GM23338 (cell line): ENCODE data around the gene ETV5. TPM values are rescaled to one million over a fixed set of nuclear protein-coding genes. Genes with fewer than 3 reads are reported as not detected.

ENCODE experiments used
- ATAC-seq: fragments of 200-7000 bp; cut with Tn5 transposase; 3 replicates; pipeline ENCODE4 v1.9.1; 2020
- DNase-seq: peaks from one replicate; pipeline ENCODE4 v3.0.0-alpha.2; 2015; ENCODE audit warnings: low spot score
- H2AFZ ChIP-seq: fragments of 200-600 bp; sonication (generic); 2 replicates; pipeline ENCODE4 v1.8.0; 2016; ENCODE audit warnings: antibody characterized with exemption, mild to moderate bottlenecking, moderate library complexity
- H3F3A ChIP-seq: fragments of 200-600 bp; sonication (generic); replicated peaks from 2 replicates; pipeline ENCODE4 v1.8.0; 2017; ENCODE audit warnings: antibody characterized with exemption, mixed run types, low read depth
- H3K27ac ChIP-seq: fragments of 200-600 bp; sonication (generic); 2 replicates; pipeline ENCODE4 v1.6.1; 2016; ENCODE audit warnings: low read depth
- H3K27me3 ChIP-seq: fragments of 200-600 bp; sonication (generic); 2 replicates; pipeline ENCODE4 v1.8.0; 2016; ENCODE audit warnings: mild to moderate bottlenecking, mixed run types, moderate library complexity; ENCODE audit not compliant: insufficient read depth
- H3K36me3 ChIP-seq: fragments of 200-600 bp; sonication (generic); 2 replicates; pipeline ENCODE4 v1.8.0; 2016; ENCODE audit warnings: mild to moderate bottlenecking; ENCODE audit not compliant: insufficient read depth
- H3K4me1 ChIP-seq: fragments of 200-600 bp; sonication (generic); 2 replicates; pipeline ENCODE4 v1.8.0; 2016; ENCODE audit warnings: mild to moderate bottlenecking, moderate library complexity; ENCODE audit not compliant: insufficient read depth
- H3K4me2 ChIP-seq: fragments of 200-600 bp; sonication (generic); 2 replicates; pipeline ENCODE4 v1.7.1; 2017; ENCODE audit warnings: mixed run types
- H3K4me3 ChIP-seq: fragments of 200-600 bp; sonication (generic); 2 replicates; pipeline ENCODE4 v1.6.1; 2016; ENCODE audit warnings: mixed run types
- H3K79me2 ChIP-seq: fragments of 200-600 bp; sonication (generic); replicated peaks from 2 replicates; pipeline ENCODE4 v1.8.0; 2017; ENCODE audit warnings: mild to moderate bottlenecking; ENCODE audit not compliant: insufficient read depth
- H3K9me2 ChIP-seq: fragments of 200-600 bp; sonication (generic); 2 replicates; pipeline ENCODE4 v1.8.0; 2017; ENCODE audit not compliant: insufficient read depth
- H4K20me1 ChIP-seq: fragments of 200-600 bp; sonication (generic); replicated peaks from 2 replicates; pipeline ENCODE4 v1.8.0; 2017; ENCODE audit warnings: mild to moderate bottlenecking; ENCODE audit not compliant: insufficient read depth
- H3K27ac Mint-ChIP-seq: 2 replicates; pipeline ENCODE4 v1.8.0; 2020; ENCODE audit warnings: inconsistent platforms, mild to moderate bottlenecking, moderate library complexity, mixed read lengths
- H3K27me3 Mint-ChIP-seq: 3 replicates; pipeline ENCODE4 v1.8.0; 2022; ENCODE audit warnings: low read depth, mild to moderate bottlenecking, moderate library complexity, mixed read lengths, inconsistent platforms; ENCODE audit not compliant: insufficient read depth, poor library complexity
- H3K36me3 Mint-ChIP-seq: 3 replicates; pipeline ENCODE4 v1.8.0; 2021; ENCODE audit warnings: low read depth, mild to moderate bottlenecking, inconsistent platforms, moderate library complexity, mixed read lengths
- H3K4me1 Mint-ChIP-seq: 3 replicates; pipeline ENCODE4 v1.8.0; 2020; ENCODE audit warnings: mild to moderate bottlenecking, inconsistent platforms, mixed read lengths
- H3K4me3 Mint-ChIP-seq: 3 replicates; pipeline ENCODE4 v1.8.0; 2021; ENCODE audit warnings: moderate library complexity, mild to moderate bottlenecking, inconsistent platforms, mixed read lengths
- H3K9me3 Mint-ChIP-seq: 3 replicates; pipeline ENCODE4 v1.8.0; 2020; ENCODE audit warnings: moderate library complexity, mild to moderate bottlenecking, inconsistent platforms, mixed read lengths
- CREB1 ChIP-seq: fragments of 250-450 bp; sonication (Bioruptor Pico); IDR thresholded peaks from 2 replicates; pipeline ENCODE4 v1.5.0; 2020; ENCODE audit warnings: low read depth, mild to moderate bottlenecking, moderate library complexity
- EZH2 ChIP-seq: fragments of 200-600 bp; sonication (generic); IDR thresholded peaks from one replicate; pipeline ENCODE4 v1.8.0; 2017; ENCODE audit warnings: antibody characterized with exemption, mild to moderate bottlenecking, low read depth; ENCODE audit not compliant: unreplicated experiment
- EZH2phosphoT487 ChIP-seq: fragments of 200-600 bp; sonication (generic); IDR thresholded peaks from one replicate; pipeline ENCODE4 v1.8.1; 2018; ENCODE audit warnings: antibody characterized with exemption; ENCODE audit not compliant: unreplicated experiment
- JUNB ChIP-seq: IDR thresholded peaks from one replicate; pipeline ENCODE4 v1.6.1; 2016; ENCODE audit warnings: antibody characterized with exemption; ENCODE audit not compliant: unreplicated experiment
- NANOG ChIP-seq: IDR thresholded peaks from 2 replicates; pipeline ENCODE4 v1.6.1; 2016; ENCODE audit warnings: antibody characterized with exemption, borderline replicate concordance
- POLR2AphosphoS5 ChIP-seq: IDR thresholded peaks from 2 replicates; pipeline ENCODE4 v1.6.1; 2016; ENCODE audit warnings: antibody characterized with exemption, low read depth
- STAT1 ChIP-seq: IDR thresholded peaks from one replicate; pipeline ENCODE4 v1.6.1; 2016; ENCODE audit warnings: antibody characterized with exemption; ENCODE audit not compliant: unreplicated experiment
- ZNF114 ChIP-seq: fragments of 250-450 bp; sonication (Bioruptor Pico); IDR thresholded peaks from 2 replicates; pipeline ENCODE4 v1.5.0; 2020; ENCODE audit warnings: mild to moderate bottlenecking, moderate library complexity
- ZNF331 ChIP-seq: fragments of 250-450 bp; sonication (Bioruptor Pico); IDR thresholded peaks from 2 replicates; pipeline ENCODE4 v1.5.0; 2020; ENCODE audit warnings: low read depth, mild to moderate bottlenecking, moderate library complexity
- polyA plus RNA-seq: library from polyadenylated mRNA; unstranded; fragments of >200 nt; fragmentation: Nextera tagmentation; extraction: Ambion mirVana; gene quantifications from 2 replicates; pipeline ENCODE4 v1.2.1, GENCODE V29; 2016
- total RNA-seq: library from RNA; depleted of rRNA; stranded (reverse); fragments of >200 nt; shearing (Covaris generic); gene quantifications from 2 replicates; pipeline ENCODE4 v1.2.3, GENCODE V29; 2014
- TF ChIP-seq, protein P1 (sequence below): IDR thresholded peaks from one replicate; pipeline ENCODE4 v1.6.1; 2018; ENCODE audit warnings: antibody characterized with exemption; ENCODE audit not compliant: unreplicated experiment
- TF ChIP-seq, protein P2 (sequence below): IDR thresholded peaks from 2 replicates; pipeline ENCODE4 v1.6.1; 2016; ENCODE audit warnings: antibody characterized with exemption

The ETV5 gene
- total and polyA plus RNA-seq, 2 experiments from 2014 or later, result 33.5 to 57.1 TPM

GRCh38 chr3:186013312-186013711, 95.6 kb downstream of the ETV5 start (continued):
- TF ChIP-seq, protein P1, sequence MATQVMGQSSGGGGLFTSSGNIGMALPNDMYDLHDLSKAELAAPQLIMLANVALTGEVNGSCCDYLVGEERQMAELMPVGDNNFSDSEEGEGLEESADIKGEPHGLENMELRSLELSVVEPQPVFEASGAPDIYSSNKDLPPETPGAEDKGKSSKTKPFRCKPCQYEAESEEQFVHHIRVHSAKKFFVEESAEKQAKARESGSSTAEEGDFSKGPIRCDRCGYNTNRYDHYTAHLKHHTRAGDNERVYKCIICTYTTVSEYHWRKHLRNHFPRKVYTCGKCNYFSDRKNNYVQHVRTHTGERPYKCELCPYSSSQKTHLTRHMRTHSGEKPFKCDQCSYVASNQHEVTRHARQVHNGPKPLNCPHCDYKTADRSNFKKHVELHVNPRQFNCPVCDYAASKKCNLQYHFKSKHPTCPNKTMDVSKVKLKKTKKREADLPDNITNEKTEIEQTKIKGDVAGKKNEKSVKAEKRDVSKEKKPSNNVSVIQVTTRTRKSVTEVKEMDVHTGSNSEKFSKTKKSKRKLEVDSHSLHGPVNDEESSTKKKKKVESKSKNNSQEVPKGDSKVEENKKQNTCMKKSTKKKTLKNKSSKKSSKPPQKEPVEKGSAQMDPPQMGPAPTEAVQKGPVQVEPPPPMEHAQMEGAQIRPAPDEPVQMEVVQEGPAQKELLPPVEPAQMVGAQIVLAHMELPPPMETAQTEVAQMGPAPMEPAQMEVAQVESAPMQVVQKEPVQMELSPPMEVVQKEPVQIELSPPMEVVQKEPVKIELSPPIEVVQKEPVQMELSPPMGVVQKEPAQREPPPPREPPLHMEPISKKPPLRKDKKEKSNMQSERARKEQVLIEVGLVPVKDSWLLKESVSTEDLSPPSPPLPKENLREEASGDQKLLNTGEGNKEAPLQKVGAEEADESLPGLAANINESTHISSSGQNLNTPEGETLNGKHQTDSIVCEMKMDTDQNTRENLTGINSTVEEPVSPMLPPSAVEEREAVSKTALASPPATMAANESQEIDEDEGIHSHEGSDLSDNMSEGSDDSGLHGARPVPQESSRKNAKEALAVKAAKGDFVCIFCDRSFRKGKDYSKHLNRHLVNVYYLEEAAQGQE, result no peak

GRCh38 chr3:186012137-186012536, 96.8 kb downstream of the ETV5 start:
- ATAC-seq (no peak), DNase-seq (no peak)
- Mint-ChIP-seq H3K4me3 (no peak overlapping the region), H3K9me3 (peaks cover 4% of the 10 kb centered on the region; the same call in 2 of the 3 replicates), H3K27me3 (no peaks in the 10 kb centered on the region), H3K4me1 (no peaks in the 10 kb centered on the region), H3K27ac (no peak overlapping the region), H3K36me3 (no peaks in the 10 kb centered on the region)
- Histone ChIP-seq H2AFZ (no peak overlapping the region), H3K4me3 (no peak overlapping the region), H3K36me3 (no peaks in the 10 kb centered on the region), H3K4me1 (no peaks in the 10 kb centered on the region), H3K79me2 (no peaks in the 10 kb centered on the region), H4K20me1 (no peaks in the 10 kb centered on the region), H3K27me3 (no peaks in the 10 kb centered on the region), H3K9me2 (no peaks in the 10 kb centered on the region), H3F3A (no peaks in the 10 kb centered on the region), H3K27ac (no peak overlapping the region), H3K4me2 (no peak overlapping the region)
- TF ChIP-seq EZH2phosphoT487, result no peak
- no peak for TF ChIP-seq JUNB
- no peak for TF ChIP-seq NANOG
- TF ChIP-seq CREB1 (CRISPR knock-in tag), result no peak

DNA sequence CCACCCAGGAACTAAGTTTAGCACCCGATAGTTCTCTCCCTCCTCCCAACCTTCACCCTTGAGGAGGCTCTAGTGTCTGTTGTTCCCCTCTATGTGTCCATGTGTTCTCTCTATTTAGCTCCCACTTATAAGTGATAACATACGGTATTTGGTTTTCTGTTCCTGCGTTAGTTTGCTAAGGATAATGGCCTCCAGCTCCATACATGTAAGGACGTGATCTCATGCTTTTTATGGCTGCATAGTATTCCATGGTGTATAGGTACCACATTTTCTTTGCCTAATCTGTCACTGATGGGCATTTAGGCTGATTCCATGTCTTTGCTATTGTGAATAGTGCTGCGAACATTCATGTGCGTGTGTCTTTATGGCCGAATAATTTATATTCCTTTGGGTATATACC, 104.2 kb downstream of the ETV5 start:
- Histone ChIP-seq H3K79me2 (no peaks in the 10 kb centered on the region), H3K4me3 (no peak overlapping the region), H3K36me3 (no peaks in the 10 kb centered on the region), H3K27me3 (no peaks in the 10 kb centered on the region), H3K27ac (no peak overlapping the region), H3F3A (no peaks in the 10 kb centered on the region), H3K9me2 (no peaks in the 10 kb centered on the region), H3K4me2 (no peak overlapping the region), H2AFZ (no peak overlapping the region), H4K20me1 (0 out of 2 replicates have a peak, but pooled peaks cover 3% of the 10 kb centered on the region), H3K4me1 (no peaks in the 10 kb centered on the region)
- Mint-ChIP-seq H3K27ac (no peak overlapping the region), H3K9me3 (no peaks in the 10 kb centered on the region; the same call in 1 of the 3 replicates), H3K36me3 (no peaks in the 10 kb centered on the region), H3K27me3 (peaks cover 2% of the 10 kb centered on the region), H3K4me1 (no peaks in the 10 kb centered on the region), H3K4me3 (no peak overlapping the region)
- ATAC-seq, result no peak
- DNase-seq, result no peak
- TF ChIP-seq NANOG (no peak), STAT1 (no peak), EZH2phosphoT487 (no peak), EZH2 (no peak), ZNF114 (CRISPR knock-in tag) (no peak), CREB1 (CRISPR knock-in tag) (no peak), ZNF331 (CRISPR knock-in tag) (no peak), POLR2AphosphoS5 (no peak)
- TF ChIP-seq, protein P2, sequence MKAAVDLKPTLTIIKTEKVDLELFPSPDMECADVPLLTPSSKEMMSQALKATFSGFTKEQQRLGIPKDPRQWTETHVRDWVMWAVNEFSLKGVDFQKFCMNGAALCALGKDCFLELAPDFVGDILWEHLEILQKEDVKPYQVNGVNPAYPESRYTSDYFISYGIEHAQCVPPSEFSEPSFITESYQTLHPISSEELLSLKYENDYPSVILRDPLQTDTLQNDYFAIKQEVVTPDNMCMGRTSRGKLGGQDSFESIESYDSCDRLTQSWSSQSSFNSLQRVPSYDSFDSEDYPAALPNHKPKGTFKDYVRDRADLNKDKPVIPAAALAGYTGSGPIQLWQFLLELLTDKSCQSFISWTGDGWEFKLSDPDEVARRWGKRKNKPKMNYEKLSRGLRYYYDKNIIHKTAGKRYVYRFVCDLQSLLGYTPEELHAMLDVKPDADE, result no peak
- TF ChIP-seq, protein P1, result no peak
